GM12892 (cell line): ENCODE results near the gene STK10.
A peak's percentile ranks its signal among the peaks of the same experiment; 100 is the strongest.

Source experiments
- DNase-seq: peaks from one replicate; pipeline ENCODE4 v3.0.0; 2011; ENCODE audit not compliant: insufficient read length
- FAIRE-seq: peaks from 2 replicates; lab custom pipeline; 2011; peaks lifted over from hg19 to GRCh38; lab: Jason Lieb, UNC
- POLR2A ChIP-seq: IDR thresholded peaks from 2 replicates; pipeline ENCODE4 v1.6.1; 2011; ENCODE audit warnings: low read depth, low read length, control low read depth
- POLR2AphosphoS5 ChIP-seq: IDR thresholded peaks from 2 replicates; pipeline ENCODE4 v1.6.1; 2011; ENCODE audit warnings: low read depth, low read length, control low read depth
- TAF1 ChIP-seq: IDR thresholded peaks from 2 replicates; pipeline ENCODE4 v1.6.1; 2011; ENCODE audit warnings: low read depth, mild to moderate bottlenecking, control low read depth, low read length, borderline replicate concordance

The STK10 gene

DNA sequence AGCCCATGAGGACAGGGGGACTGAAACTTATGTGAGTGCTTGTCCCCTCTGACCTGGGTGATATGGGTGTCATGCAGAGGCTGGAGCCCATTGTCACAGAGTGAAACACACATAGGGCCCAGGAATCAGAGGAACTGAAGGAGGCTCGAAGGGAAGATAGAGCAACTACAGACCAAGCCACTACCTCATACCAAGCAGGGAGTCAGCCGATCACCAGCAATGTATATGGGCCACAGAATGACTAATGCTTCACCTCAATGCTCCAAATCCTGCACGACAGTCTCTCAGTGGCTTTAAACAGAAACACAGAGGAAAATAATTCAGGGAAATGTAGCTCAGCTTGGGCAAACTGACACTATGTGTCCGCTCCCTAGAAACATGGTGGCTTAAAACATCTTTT is 172.7 kb downstream of the STK10 start:
- no peak for DNase-seq
- no peak for FAIRE-seq
- TF ChIP-seq POLR2AphosphoS5: no peak
- no peak for TF ChIP-seq POLR2A
- TF ChIP-seq TAF1: no peak

DNA sequence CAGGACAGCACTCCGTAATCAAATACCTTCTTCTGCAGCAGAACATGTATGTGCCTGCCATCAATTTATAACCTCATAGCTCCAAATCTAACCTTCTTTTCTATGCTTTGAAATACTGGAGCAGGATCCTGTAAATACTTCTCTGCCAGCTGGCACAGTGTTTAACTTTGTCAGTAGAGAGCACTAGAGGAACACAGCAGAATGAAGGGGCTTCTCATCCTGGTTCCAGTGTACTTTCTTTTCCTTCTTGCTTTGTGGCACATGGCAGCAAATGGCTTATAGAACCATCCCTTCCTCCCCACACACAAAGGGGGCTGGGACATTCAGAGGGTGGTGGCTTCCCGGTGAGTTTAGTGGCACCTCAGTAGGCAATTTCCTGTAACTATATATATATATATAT is 177.7 kb downstream of the STK10 start:
- TF ChIP-seq POLR2A: no peak
- TF ChIP-seq TAF1: no peak
- no peak for TF ChIP-seq POLR2AphosphoS5
- DNase-seq (no peak), FAIRE-seq (no peak)

DNA sequence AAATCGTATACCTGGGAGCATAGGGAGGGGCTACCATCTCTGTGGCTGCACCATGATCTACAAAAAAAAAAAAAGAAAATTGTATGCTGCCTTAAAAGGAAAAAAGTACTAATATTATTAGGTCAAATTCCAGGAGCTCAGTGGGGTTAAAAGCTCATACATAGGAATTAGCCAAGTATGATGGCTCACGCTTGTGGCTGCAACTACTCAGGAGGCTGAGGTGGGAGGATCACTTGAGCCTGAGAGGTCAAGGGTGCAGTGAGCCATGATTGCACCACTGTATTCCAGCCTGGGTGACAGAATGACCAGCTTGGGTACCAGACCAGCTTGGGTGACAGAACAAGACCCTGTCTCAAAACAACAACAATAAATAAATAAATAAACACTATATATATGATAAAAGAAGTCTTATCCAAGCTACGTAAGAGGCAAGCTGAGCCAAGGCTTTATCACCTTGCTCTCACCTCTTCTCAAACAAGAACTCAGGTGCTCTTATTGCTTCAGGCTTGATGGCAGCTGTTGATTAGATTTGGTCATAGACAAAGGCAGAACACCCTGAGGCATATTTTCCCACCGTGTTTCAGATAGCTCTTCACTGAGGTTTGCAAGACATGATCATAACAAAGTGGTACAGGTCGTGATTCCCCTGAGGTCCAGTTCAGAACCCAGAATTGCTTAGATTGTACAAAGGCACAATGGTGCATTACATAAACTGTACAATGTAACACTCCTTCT is 178.3 kb downstream of the STK10 start:
- DNase-seq (no peak), FAIRE-seq (no peak)
- no peak for TF ChIP-seq POLR2AphosphoS5
- no peak for TF ChIP-seq TAF1
- no peak for TF ChIP-seq POLR2A

DNA sequence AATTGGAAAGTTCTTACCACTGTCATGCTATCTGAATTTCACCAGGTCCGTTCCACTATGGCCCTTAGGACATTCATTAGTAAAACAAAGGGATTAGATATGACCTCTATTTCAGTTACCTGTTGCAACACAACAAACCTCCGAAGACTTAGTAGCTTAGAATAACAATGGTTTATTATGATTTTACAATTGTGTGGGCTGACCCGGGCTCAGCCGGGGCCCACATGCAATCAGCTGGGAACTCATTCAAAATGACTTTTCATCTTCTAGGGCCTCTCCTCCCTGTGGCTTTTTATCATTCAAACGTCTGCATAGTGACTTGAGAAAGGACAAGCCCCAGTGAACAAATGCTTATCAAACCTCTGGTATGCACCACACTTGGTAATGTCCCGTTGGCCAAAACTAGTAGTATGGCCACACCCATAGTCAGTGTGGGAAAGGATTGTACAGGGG is 179.3 kb downstream of the STK10 start:
- DNase-seq (no peak), FAIRE-seq (no peak)
- no peak for TF ChIP-seq POLR2AphosphoS5
- TF ChIP-seq POLR2A: no peak
- no peak for TF ChIP-seq TAF1

DNA sequence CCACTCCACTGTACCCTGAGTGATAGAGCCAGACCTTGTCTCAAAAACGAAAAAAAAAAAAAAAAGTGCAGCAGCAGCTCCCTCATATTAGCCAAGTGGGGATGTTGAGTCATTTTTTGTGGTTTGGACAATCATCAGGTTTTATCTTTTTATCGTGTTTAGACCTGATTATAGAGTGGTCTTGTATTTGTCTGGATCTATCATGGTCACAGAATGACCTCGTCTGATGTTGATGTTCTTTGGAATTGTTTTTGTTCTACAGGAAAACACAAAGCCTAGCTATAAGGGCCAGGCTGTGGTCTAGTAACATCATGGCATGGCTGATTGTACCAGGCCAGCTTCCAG is 179.9 kb downstream of the STK10 start:
- no peak for TF ChIP-seq POLR2A
- TF ChIP-seq POLR2AphosphoS5: no peak
- no peak for TF ChIP-seq TAF1
- no peak for DNase-seq
- FAIRE-seq: no peak

DNA sequence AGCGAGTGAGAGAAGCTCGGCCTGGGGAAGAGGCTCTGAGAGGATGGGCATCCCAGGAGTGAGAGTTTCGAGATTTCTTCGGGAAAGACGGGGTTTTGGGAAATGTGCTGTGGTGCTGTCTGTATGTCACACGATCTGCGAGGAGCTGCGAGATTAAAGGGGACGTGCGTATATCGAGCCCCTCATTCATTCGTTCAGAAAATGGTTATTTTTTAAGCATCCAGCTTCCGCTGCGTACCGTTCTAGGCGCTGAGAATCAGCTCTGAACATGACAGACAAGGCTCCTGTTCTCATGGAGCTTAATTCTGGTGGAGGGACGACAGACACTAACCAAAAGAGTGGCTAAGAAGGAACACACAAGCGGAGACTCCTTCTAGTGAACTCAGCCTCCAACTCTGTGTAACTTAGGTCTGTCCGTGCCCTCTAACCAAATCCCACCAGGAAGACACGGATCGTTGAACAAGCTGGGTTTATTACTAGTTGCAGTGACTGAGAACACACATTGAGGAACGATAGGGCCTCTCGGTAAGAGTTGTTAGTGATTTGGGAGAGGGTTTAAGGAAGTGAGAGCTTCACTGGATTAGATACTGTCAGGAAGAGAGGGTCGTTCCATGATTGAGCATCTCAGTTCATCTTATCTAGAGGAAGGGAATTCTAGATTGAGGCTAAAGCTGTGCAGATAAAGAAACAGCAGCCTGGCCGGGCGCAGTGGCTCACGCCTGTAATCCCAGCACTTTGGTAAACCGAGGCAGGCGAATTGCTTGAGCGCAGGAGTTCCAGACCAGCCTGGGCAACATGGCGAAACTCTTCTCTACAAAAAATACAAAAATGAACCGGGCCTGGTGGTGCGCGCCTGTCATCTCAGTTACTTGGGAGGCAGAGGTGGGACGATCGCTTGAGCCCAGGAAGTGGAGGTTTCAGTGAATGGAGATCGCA is 180.6 kb downstream of the STK10 start:
- TF ChIP-seq POLR2A (no peak), TAF1 (no peak), POLR2AphosphoS5 (no peak)
- no peak for DNase-seq
- no peak for FAIRE-seq

DNA sequence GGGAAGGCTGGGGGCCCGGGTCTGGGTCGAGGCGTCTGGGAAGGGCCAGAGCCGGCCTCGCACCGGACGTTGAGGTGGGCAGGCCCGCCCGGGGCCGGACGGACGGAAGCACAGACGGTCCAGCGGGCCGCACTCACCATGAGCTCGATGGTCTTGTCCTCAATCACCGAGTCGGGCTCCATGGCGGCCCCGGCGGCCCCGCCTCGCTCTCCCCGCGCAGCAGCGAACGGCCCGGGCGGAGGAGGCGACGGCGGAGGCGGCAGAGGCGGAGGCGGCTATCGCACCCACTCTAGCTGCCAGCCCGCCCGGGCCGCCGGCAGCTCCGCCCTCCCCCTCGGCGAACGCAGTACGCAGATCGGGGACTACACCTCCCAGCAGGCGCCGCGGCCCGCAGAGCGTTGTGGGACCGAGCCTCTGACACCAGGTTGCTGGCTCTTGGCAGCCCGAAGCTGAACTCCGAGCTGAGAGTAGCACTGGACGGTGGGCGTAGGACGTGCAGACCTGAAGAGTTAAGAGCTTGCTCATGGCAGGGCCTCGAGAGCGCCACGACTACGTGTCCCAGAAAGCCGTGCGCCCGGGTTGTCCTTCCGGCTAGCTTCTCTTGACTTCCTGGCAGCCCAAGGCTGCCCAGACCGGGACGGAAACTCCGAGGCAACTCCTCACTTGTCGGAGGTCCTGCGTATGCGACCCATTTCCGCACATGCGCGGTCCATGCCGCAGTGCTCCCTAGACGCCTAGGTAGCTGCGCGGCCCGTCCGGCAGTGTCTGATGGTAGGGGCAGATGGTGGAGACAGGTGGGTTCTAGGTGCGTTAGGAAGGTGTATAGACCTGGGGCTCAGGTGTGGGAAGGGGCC is 181.5 kb downstream of the STK10 start, which contains the start of gene FBXW11:
FBXW11 (minus strand) TSS at position 318 of the 854 bp plus-strand sequence; CDS start at position 182, 136 bp downstream.
- DNase-seq: peak; percentile 87
- peak; percentile 90; the same call in 1 of the 2 replicates for TF ChIP-seq POLR2A
- peak; percentile 95 for TF ChIP-seq POLR2AphosphoS5
- peak; percentile 73; the same call in 1 of the 2 replicates for TF ChIP-seq TAF1
- peak; percentile 98 for FAIRE-seq

DNA sequence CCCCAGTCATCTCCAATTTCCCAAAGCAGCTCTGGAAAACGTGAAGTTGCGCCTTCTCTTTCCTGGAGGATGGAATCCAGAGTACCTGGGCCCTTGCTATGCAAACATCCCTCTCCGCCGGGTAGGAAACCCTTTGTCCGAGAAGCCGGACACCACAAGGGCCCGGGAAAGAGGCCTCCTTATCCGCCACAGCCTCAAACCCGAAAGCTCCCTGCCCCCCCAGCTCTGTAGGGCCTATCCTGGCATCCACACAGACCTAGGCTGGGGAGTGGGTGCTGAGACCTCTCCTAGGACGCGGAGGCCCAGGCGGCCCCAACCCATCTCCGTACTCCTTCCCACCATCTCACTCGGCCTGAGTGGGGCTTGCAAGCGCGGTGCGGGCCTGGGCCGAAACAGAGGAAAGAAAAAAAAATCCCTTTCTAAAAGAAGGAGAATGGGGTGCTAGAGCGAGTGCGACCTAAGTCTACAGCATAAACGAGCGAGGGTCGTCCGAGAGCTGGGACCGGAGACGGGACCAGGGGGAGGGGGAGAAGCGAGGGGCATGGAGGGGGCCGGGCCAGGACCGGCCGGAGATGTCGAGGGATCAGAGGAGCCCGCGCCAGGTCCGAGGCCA is 182.2 kb downstream of the STK10 start:
- no peak for FAIRE-seq
- TF ChIP-seq POLR2A: no peak
- no peak for TF ChIP-seq TAF1
- DNase-seq: no peak

DNA sequence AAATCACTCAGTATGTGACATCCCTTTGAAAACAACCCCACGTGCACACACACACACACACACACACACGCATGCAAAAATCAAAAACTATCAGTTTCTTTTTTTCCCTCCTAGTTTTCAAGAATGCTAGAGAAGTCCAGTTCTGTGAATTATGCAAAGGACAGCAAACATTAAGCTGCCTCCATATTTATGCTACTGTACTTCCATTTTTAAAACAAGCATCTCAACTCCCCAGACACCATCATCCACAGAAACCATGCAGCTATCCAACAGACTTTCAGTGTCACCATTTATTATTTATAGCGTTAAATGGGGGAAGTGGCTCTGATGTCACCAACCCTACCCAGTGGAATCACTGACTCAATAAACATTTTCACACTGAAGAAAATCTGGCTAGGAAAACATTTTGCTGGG is 183.2 kb downstream of the STK10 start:
- FAIRE-seq (no peak), DNase-seq (no peak)
- no peak for TF ChIP-seq TAF1
- no peak for TF ChIP-seq POLR2A
- TF ChIP-seq POLR2AphosphoS5: no peak

DNA sequence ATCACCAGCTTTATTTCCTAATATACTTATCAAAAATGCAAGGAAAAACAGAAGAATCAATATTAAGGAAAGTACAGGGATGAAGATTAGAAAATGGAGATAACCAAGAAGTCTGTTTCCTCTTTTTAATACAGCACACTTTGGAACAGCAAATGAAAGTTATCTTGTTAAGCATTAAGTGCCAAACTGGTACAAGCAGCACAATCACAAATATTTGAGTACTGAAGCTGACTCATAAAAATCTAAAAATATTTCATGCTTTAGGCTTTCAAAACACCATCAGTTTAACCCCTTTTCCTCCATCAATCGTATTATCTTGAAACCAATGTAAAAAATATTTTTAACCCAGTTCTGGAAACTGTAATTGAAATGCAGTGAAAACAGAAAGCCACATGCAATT is 184.3 kb downstream of the STK10 start:
- DNase-seq (no peak), FAIRE-seq (no peak)
- TF ChIP-seq TAF1 (no peak), POLR2A (no peak), POLR2AphosphoS5 (no peak)
